ENCODE data around the gene CXCR6.

DNA sequence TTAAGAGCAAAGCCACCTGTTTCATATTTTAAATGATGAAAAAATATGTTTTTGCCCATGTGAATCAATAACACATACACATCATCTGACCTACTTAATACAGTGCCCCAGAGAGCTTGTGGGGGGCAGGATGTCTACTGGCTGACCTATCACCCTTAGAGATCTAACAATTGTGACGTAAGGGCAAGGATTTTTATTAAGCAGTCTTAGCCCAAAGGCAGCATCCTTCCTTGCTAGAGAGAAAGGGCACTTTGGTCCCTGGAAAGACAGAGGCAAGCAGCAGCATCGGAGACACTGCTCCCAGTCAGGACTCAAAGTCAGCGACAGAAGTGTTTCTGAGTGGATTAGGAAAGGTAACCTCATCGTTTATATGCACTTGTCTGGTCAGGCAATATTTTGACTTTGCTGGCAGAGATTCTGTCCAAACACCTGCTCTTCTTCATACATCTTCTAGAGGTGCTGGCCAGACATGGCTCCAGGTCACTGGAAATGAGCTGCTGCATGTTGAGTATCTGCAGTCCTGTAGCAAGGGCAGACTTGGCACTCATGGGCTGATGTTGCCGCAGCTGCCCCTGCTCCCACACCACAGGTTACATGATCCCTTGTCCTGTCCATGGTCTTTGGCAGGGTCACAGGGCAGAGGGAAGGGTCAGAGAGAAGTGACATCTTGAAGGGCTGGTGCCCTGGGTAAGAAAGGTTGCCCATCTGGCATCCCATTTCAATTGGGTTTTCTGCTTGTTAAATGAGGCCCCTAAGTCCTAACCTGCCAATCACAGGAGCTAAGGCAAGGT is 1.8 kb downstream of the CXCR6 start:
- TF ChIP-seq, protein P1, sequence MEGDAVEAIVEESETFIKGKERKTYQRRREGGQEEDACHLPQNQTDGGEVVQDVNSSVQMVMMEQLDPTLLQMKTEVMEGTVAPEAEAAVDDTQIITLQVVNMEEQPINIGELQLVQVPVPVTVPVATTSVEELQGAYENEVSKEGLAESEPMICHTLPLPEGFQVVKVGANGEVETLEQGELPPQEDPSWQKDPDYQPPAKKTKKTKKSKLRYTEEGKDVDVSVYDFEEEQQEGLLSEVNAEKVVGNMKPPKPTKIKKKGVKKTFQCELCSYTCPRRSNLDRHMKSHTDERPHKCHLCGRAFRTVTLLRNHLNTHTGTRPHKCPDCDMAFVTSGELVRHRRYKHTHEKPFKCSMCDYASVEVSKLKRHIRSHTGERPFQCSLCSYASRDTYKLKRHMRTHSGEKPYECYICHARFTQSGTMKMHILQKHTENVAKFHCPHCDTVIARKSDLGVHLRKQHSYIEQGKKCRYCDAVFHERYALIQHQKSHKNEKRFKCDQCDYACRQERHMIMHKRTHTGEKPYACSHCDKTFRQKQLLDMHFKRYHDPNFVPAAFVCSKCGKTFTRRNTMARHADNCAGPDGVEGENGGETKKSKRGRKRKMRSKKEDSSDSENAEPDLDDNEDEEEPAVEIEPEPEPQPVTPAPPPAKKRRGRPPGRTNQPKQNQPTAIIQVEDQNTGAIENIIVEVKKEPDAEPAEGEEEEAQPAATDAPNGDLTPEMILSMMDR (IDR thresholded peaks at IDR 0.05; ENCODE audit: insufficient read depth, low read depth, low read length) = no peak
- no peak for TF ChIP-seq EZH2 (IDR thresholded peaks at IDR 0.05; ENCODE audit: insufficient read depth, low read length)
